PFSK-1 (cell line): ENCODE data around the gene SLC39A8.

Source experiments
- FOXP2 ChIP-seq: optimal IDR thresholded peaks from 2 replicates; pipeline ENCODE3; 2011; ENCODE audit warnings: borderline replicate concordance, control low read depth, inconsistent platforms; ENCODE audit not compliant: insufficient read depth; ENCODE audit errors: extremely low read length, extremely low read depth
- POLR2AphosphoS5 ChIP-seq: IDR thresholded peaks from 2 replicates; pipeline ENCODE4 v1.6.1; 2012; ENCODE audit warnings: low read depth, mild to moderate bottlenecking, control low read depth, low read length, moderate library complexity
- SIN3A ChIP-seq: IDR thresholded peaks from 2 replicates; pipeline ENCODE4 v1.6.1; 2012; ENCODE audit warnings: mild to moderate bottlenecking, low read length, moderate library complexity, borderline replicate concordance; ENCODE audit not compliant: insufficient read depth
- TAF1 ChIP-seq: IDR thresholded peaks from 2 replicates; pipeline ENCODE4 v1.6.1; 2012; ENCODE audit warnings: low read length, control low read depth, borderline replicate concordance; ENCODE audit not compliant: insufficient read depth
- TF ChIP-seq, protein P1 (sequence below), 2 experiments: IDR thresholded peaks; 2 replicates each; pipeline versions ENCODE4 v1.6.1 to v1.8.0; 2011 to 2012; ENCODE audit warnings: low read depth in 2 of 2, low read length in 2 of 2, control low read depth in 1 of 2, inconsistent platforms in 1 of 2, mild to moderate bottlenecking in 1 of 2, moderate library complexity in 1 of 2; ENCODE audit not compliant: insufficient read depth in 1 of 2

Gene SLC39A8

DNA sequence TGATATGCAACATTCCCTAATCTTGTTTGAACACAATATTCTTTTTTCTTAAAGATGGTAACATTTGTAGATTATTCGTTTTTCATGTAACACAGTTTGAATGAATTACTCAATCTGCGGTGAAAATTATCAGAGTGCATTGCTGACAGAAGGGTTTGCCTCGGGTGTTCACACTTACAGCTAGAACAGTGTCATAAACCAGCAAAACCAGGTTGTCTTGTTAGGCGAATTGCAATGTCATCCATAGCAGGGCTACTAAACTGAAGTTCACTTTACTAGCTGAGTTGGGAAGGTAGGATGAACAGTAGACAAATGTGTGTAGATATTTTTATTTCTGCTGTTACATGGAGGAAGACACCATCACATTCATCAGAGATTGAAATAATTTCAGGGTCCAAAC is 98.9 kb downstream of the SLC39A8 start:
- no peak for TF ChIP-seq POLR2AphosphoS5
- TF ChIP-seq FOXP2 = no peak

DNA sequence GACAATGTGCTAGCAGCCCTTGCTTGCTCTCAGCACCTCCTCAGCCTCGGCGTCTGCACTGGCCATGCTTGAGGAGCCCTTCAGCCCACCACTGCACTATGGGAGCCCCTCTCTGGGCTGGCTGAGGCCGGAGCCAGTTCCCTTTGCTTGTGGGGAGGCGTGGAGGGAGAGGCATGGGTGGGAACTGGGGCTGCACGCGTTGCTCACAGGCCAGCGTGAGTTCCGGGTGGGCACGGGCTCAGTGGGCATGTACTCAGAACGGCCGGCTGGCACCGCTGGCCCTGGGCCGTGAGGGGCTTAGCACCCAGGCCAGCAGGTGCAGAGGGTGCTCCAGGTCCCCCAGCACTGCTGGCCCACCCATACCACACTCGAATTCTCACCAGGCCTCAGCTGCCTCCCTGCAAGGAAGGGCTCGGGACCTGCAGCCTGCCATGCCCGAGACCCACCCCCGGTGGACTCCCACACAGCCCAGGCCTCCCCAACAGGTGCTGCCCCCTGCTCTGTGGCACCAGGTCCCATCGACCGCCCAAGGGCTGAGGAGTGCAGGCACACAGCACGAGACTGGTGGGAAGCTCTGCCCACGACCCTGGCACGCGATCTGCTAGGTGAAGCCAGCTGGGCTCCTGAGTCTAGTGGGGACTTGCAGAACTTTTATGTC is 100.3 kb downstream of the SLC39A8 start:
- no peak for TF ChIP-seq TAF1
- TF ChIP-seq SIN3A = no peak
- TF ChIP-seq, protein P1, sequence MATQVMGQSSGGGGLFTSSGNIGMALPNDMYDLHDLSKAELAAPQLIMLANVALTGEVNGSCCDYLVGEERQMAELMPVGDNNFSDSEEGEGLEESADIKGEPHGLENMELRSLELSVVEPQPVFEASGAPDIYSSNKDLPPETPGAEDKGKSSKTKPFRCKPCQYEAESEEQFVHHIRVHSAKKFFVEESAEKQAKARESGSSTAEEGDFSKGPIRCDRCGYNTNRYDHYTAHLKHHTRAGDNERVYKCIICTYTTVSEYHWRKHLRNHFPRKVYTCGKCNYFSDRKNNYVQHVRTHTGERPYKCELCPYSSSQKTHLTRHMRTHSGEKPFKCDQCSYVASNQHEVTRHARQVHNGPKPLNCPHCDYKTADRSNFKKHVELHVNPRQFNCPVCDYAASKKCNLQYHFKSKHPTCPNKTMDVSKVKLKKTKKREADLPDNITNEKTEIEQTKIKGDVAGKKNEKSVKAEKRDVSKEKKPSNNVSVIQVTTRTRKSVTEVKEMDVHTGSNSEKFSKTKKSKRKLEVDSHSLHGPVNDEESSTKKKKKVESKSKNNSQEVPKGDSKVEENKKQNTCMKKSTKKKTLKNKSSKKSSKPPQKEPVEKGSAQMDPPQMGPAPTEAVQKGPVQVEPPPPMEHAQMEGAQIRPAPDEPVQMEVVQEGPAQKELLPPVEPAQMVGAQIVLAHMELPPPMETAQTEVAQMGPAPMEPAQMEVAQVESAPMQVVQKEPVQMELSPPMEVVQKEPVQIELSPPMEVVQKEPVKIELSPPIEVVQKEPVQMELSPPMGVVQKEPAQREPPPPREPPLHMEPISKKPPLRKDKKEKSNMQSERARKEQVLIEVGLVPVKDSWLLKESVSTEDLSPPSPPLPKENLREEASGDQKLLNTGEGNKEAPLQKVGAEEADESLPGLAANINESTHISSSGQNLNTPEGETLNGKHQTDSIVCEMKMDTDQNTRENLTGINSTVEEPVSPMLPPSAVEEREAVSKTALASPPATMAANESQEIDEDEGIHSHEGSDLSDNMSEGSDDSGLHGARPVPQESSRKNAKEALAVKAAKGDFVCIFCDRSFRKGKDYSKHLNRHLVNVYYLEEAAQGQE (IDR thresholded peaks at IDR 0.05; ENCODE audit: insufficient read depth in 1 of 2, low read depth in 2 of 2, low read length in 2 of 2) = no peak
- no peak for TF ChIP-seq FOXP2
- TF ChIP-seq POLR2AphosphoS5 = no peak

DNA sequence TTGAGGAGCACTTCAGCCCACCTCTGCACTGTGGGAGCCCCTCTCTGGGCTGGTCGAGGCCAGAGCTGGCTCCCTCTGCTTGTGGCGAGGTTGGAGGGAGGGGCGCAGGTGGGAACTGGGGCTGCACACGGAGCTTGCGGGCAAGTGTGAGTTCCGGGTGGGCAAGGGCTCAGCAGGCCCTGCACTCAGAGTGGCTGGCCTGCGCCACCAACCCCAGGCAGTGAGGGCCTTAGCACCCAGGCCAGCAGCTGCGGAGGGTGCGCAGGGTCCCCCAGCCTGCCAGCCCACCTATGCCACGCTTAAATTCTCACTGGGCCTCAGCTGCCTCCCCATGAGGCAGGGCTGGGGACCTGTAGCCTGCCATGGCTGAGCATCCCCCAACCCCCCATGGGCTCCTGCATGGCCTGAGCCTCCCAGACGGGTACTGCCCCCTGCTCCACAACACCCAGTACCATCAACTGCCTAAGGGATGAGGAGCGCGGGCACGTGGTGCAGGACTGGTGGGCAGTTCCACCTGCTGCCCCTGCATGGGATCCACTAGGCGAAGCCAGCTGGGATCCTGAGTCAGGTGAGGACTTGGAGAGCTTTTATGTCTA is 110.9 kb downstream of the SLC39A8 start:
- TF ChIP-seq SIN3A (no peak), FOXP2 (no peak), TAF1 (no peak), POLR2AphosphoS5 (no peak)
- TF ChIP-seq, protein P1 (IDR thresholded peaks at IDR 0.05; ENCODE audit: insufficient read depth in 1 of 2, low read depth in 2 of 2, low read length in 2 of 2) = no peak

DNA sequence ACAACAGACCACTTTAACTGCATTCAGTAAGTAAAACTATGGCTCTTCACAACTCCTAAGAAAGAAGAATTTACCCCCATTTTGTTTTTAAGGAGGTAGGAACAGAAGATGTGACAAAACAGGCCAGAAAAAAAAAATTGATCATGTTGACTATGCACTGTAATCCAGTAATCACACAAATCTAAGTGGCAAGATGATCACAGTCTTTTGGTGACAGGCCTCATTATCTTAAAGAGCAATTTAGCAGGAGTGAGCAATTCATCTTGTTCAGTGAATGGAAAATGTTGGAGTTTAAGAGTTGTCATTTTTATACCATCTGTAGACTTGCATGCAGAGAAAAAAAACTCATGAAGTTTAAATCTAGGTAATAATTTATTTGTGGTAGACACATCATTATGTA is 115.1 kb downstream of the SLC39A8 start:
- no peak for TF ChIP-seq POLR2AphosphoS5
- TF ChIP-seq, protein P1 (IDR thresholded peaks at IDR 0.05; ENCODE audit: insufficient read depth in 1 of 2, low read depth in 2 of 2, low read length in 2 of 2) = no peak
- no peak for TF ChIP-seq TAF1
- no peak for TF ChIP-seq FOXP2
- TF ChIP-seq SIN3A = no peak

DNA sequence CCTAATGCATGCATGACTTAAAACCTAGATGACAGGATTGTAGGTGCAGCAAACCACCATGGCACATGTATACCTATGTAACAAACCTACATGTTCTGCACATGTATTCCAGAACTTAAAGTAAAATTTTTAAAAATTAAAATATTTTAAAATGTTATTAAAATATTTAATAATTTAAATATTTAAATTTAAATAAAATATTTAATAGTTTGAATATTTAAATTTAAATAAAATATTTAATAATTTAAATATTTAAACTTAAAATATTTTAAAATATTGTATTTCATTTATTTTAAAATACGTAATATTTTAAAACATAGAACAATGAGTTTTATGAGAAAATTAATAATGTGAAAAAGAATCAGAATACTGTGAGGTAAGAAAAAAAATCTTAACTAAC is 117.9 kb downstream of the SLC39A8 start:
- TF ChIP-seq TAF1 (no peak), FOXP2 (no peak), POLR2AphosphoS5 (no peak), SIN3A (no peak)
- TF ChIP-seq, protein P1 (IDR thresholded peaks at IDR 0.05; ENCODE audit: insufficient read depth in 1 of 2, low read depth in 2 of 2, low read length in 2 of 2) = no peak
